22Rv1 (cell line): ENCODE results near the gene RHO.

Experiments used
- H3K27ac ChIP-seq: fragments of 450-650 bp; 2 replicates; pipeline ENCODE4 v1.5.1; 2017
- CTCF ChIP-seq: fragments of 450-650 bp; IDR thresholded peaks from 2 replicates; pipeline ENCODE4 v1.5.1; 2017; ENCODE audit warnings: mild to moderate bottlenecking
- ZFX ChIP-seq: fragments of 450-650 bp; IDR thresholded peaks from 2 replicates; pipeline ENCODE4 v1.6.1; 2017; ENCODE audit warnings: antibody characterized with exemption, borderline replicate concordance

Gene RHO

DNA sequence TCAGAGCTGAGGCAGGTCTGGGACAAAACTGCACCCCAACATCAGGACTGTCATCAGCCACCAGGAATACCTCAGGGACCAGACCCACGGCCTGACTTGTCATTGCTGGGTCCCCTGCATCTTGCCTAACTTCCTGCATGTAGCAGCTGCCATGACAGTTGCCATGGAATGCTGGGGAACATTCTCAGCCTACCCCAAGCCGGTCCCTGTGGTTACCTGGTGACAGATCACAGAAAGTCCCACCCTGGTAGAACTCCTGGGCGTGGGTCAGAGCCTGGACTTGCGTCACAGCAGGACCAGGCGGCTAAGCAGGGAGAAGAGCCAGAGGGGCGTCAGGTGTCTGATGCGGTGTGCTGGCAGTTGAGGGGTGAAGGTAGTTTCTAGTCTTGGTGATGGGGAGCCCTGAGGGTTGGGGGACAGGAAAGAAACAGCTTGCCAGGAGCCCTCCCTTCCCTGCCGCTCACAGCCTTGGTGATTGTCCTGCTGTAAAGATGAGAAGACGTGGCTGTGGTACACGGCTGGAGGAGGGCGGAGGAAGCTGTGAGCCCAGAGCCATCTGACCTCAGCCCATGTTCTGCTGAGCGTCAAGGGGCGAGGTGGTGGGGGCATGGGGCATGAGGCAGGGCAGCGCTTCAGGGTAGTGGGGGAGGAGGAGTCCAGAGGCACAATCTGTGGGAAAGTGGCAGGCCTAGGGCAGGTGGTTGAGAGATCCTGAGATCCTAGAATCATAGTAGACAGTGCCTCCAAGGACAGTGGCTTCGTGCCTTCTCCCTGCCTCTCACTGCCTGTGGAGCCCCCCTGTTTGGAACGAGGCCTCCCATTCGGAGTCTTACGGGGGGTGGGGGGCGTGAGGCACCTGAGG is 19.9 kb downstream of the RHO start:
- no peak overlapping the region for H3K27ac ChIP-seq
- no peak for TF ChIP-seq ZFX
- TF ChIP-seq CTCF = no peak

- TF ChIP-seq ZFX (no peak), CTCF (no peak)
- H3K27ac ChIP-seq = no peak overlapping the region
These were observed 20.8 kb downstream of the RHO start for GRCh38 chr3:129549006-129549800.

DNA sequence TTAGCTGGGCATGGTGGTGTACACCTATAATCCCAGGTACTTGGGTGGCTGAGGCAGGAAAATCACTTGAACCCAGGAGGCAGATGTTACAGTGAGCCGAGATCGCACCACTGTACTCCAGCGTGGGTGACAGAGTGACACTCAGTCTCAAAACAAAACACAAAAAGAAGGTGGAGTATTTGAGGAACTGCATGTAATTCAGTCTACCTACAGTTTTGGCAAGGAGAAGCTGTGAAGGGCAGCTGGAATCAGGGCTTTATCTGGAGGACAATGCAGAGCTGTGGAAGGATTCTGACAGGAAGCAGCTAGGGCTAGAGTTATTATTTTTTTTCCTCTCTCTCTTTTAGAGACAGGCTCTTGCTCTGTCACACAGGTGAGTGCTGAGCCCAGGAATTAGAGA is 21.4 kb downstream of the RHO start:
- TF ChIP-seq CTCF (no peak), ZFX (no peak)
- no peak overlapping the region for H3K27ac ChIP-seq

- TF ChIP-seq CTCF (no peak), ZFX (no peak)
- H3K27ac ChIP-seq = no peak overlapping the region
These were observed 24.0 kb downstream of the RHO start for GRCh38 chr3:129552287-129553050.

- no peak overlapping the region for H3K27ac ChIP-seq
- TF ChIP-seq CTCF (no peak), ZFX (no peak)
These were observed 24.7 kb downstream of the RHO start for GRCh38 chr3:129553171-129553570.

DNA sequence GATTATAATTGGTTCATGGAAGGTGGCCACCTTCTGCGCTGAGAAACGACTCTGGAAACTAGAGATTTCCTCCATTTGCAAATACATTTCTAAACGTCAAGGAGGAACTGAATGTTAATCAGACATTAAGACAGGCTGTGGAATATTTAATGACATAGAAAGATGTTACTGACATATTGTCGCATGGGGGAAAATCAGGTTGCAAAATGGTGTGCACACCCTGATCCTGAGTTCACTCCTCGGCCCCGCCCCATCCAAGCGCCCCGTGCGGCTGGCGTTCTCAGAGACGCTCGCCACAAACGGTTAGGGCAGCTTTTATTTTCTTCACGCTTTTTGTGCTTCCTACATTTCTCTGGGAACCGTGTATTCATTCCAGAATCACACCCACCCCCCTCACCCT is 25.3 kb downstream of the RHO start:
- no peak overlapping the region for H3K27ac ChIP-seq
- TF ChIP-seq ZFX (no peak), CTCF (no peak)
